ENCODE results near the gene ADCY2. TPM values are rescaled to one million over a fixed set of nuclear protein-coding genes. Genes with fewer than 3 reads are reported as not detected.

The ADCY2 gene
- polyA plus RNA-seq, 1 donor (not counting 4 experiments of a cell fraction or from before 2014, with no cell fraction given) = 0.13 TPM

DNA sequence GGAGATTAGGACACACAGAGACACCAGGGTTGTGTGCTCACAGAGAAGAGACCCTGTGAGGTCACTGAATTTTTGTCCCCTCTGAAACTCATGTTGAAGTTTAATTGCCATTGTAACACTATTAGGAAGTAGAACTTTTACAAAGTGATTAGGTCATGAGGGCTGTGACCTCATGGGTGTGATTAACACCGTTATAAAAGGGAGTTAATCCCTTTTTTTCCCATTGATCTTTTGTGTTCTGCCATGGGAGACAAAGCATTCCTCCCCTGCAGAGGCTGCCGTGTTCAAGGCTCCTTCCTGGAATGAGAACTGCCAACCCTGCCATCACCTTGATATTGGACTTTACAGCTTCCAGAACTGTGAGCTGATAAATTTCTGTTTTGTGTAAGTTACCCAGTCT lies 221.0 kb downstream of the ADCY2 start:
- dilution Hi-C loops (cut with MboI; ENCODE audit: extremely low pct_ligation_motif_present, low sequenced_read_pairs) = no loop called here
- H3K79me2 ChIP-seq (ENCODE audit: control insufficient read depth, insufficient read depth, low read length) = no peaks in the 10 kb centered on the region
- no peak overlapping the region for H2AFZ ChIP-seq (ENCODE audit: control insufficient read depth, low read length)
- H4K20me1 ChIP-seq (ENCODE audit: control insufficient read depth, extremely low read depth, insufficient read depth, low read length) = no peaks in the 10 kb centered on the region
- no peak for FAIRE-seq
- TF ChIP-seq EZH2 (IDR thresholded peaks at IDR 0.05; ENCODE audit: low read length) = no peak
- TF ChIP-seq, protein P1, sequence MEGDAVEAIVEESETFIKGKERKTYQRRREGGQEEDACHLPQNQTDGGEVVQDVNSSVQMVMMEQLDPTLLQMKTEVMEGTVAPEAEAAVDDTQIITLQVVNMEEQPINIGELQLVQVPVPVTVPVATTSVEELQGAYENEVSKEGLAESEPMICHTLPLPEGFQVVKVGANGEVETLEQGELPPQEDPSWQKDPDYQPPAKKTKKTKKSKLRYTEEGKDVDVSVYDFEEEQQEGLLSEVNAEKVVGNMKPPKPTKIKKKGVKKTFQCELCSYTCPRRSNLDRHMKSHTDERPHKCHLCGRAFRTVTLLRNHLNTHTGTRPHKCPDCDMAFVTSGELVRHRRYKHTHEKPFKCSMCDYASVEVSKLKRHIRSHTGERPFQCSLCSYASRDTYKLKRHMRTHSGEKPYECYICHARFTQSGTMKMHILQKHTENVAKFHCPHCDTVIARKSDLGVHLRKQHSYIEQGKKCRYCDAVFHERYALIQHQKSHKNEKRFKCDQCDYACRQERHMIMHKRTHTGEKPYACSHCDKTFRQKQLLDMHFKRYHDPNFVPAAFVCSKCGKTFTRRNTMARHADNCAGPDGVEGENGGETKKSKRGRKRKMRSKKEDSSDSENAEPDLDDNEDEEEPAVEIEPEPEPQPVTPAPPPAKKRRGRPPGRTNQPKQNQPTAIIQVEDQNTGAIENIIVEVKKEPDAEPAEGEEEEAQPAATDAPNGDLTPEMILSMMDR (optimal IDR thresholded peaks at IDR 0.05 in 1 of 3, IDR thresholded peaks at IDR 0.05 in 1 of 3, conservative IDR thresholded peaks at IDR 0.05 in 1 of 3; ENCODE audit: extremely low read depth in 1 of 3, insufficient read depth in 2 of 3, low read length in 3 of 3) = no peak
- no peak overlapping the region for H3K27ac ChIP-seq (ENCODE audit: control insufficient read depth, insufficient read depth, low read length)
- no peaks in the 10 kb centered on the region for H3K4me1 ChIP-seq (ENCODE audit: control insufficient read depth, extremely low read depth, insufficient read depth, low read length)
- no peaks in the 10 kb centered on the region for H3K9me3 ChIP-seq (ENCODE audit: control insufficient read depth, low read depth, low read length)
- DNase-seq (ENCODE audit: low read depth, low spot score) = no peak
- no peaks in the 10 kb centered on the region for H3K9me1 ChIP-seq (ENCODE audit: control insufficient read depth, extremely low read depth, insufficient read depth, low read length)
- H3K4me3 ChIP-seq (ENCODE audit: control insufficient read depth in 2 of 3, extremely low read depth in 1 of 3, insufficient read depth in 2 of 3, low read depth in 1 of 3, low read length in 3 of 3) = no peak overlapping the region
- no peak overlapping the region for H3K9ac ChIP-seq (ENCODE audit: control insufficient read depth, extremely low read depth, insufficient read depth, low read length)
- no peak overlapping the region for H3K4me2 ChIP-seq (ENCODE audit: control insufficient read depth, extremely low read depth, insufficient read depth, low read depth, low read length)
- no peaks in the 10 kb centered on the region for H3K27me3 ChIP-seq (ENCODE audit: control insufficient read depth, extremely low read depth, insufficient read depth, low read length)
- H3K36me3 ChIP-seq (ENCODE audit: control insufficient read depth in 2 of 2, extremely low read depth in 1 of 2, insufficient read depth in 2 of 2, low read length in 2 of 2) = no peaks in the 10 kb centered on the region

DNA sequence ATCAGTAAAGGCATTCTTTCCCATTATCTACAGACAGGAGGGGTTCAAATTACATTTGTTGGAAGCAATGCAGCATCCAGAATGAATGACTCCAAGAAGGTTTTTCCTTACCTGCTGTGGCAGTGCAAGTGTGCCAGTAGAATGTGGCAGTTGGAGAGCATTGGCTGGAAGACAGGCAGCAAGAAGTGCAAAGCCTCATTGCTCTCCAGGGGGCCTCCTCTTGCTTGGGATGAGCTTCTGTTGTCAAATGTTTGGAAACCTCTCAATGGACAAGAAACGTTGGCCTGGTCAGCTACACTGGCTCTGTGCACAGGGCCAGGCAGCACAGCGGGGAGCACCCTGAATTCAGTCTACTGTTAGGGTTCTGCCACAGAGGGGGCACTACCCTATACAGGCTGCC lies 226.6 kb downstream of the ADCY2 start:
- Histone ChIP-seq H3K9ac (ENCODE audit: control insufficient read depth, extremely low read depth, insufficient read depth, low read length) (no peak overlapping the region), H3K9me1 (ENCODE audit: control insufficient read depth, extremely low read depth, insufficient read depth, low read length) (no peaks in the 10 kb centered on the region), H3K27ac (ENCODE audit: control insufficient read depth, insufficient read depth, low read length) (no peak overlapping the region), H2AFZ (ENCODE audit: control insufficient read depth, low read length) (no peak overlapping the region), H3K4me2 (ENCODE audit: control insufficient read depth, extremely low read depth, insufficient read depth, low read depth, low read length) (no peak overlapping the region), H3K4me3 (ENCODE audit: control insufficient read depth in 2 of 3, extremely low read depth in 1 of 3, insufficient read depth in 2 of 3, low read depth in 1 of 3, low read length in 3 of 3) (no peak overlapping the region), H4K20me1 (ENCODE audit: control insufficient read depth, extremely low read depth, insufficient read depth, low read length) (no peaks in the 10 kb centered on the region), H3K4me1 (ENCODE audit: control insufficient read depth, extremely low read depth, insufficient read depth, low read length) (no peaks in the 10 kb centered on the region), H3K9me3 (ENCODE audit: control insufficient read depth, low read depth, low read length) (no peaks in the 10 kb centered on the region), H3K27me3 (ENCODE audit: control insufficient read depth, extremely low read depth, insufficient read depth, low read length) (no peaks in the 10 kb centered on the region), H3K36me3 (ENCODE audit: control insufficient read depth in 2 of 2, extremely low read depth in 1 of 2, insufficient read depth in 2 of 2, low read length in 2 of 2) (no peaks in the 10 kb centered on the region), H3K79me2 (ENCODE audit: control insufficient read depth, insufficient read depth, low read length) (no peaks in the 10 kb centered on the region)
- dilution Hi-C loops (cut with MboI; ENCODE audit: extremely low pct_ligation_motif_present, low sequenced_read_pairs) = no loop called here
- no peak for TF ChIP-seq EZH2 (IDR thresholded peaks at IDR 0.05; ENCODE audit: low read length)
- TF ChIP-seq, protein P1 (optimal IDR thresholded peaks at IDR 0.05 in 1 of 3, IDR thresholded peaks at IDR 0.05 in 1 of 3, conservative IDR thresholded peaks at IDR 0.05 in 1 of 3; ENCODE audit: extremely low read depth in 1 of 3, insufficient read depth in 2 of 3, low read length in 3 of 3) = no peak
- FAIRE-seq (no peak), DNase-seq (ENCODE audit: low read depth, low spot score) (no peak)

Measured in keratinocyte (primary cell).